GM12878 (cell line): ENCODE measurements around the gene CCDC24. TPM values are rescaled to one million over a fixed set of nuclear protein-coding genes. Genes with fewer than 3 reads are reported as not detected.

Experiments used
- ATAC-seq: fragments of 200-7000 bp; cut with Tn5 transposase; 3 replicates; pipeline ENCODE4 v1.9.1; 2020; ENCODE audit warnings: mild to moderate bottlenecking, moderate library complexity
- BruUV-seq: library from RNA; stranded (reverse); fragments of 400-500 nt; replicated peaks from 2 replicates; lab custom pipeline; 2021; lab: Mats Ljungman, UMichigan
- CTCF ChIA-PET: fragments of 300-600 bp; sonication (Branson Sonifier 250); formaldehyde crosslinking; extraction: SDS; loops from one replicate; lab custom pipeline; 2021; ENCODE audit warnings: inconsistent platforms; lab: Yijun Ruan, JAX
- POLR2A ChIA-PET: fragments of 350-600 bp; formaldehyde crosslinking; extraction: SDS; loops from one replicate; lab custom pipeline; 2021; ENCODE audit warnings: inconsistent platforms; lab: Charles Lee
- RAD21 ChIA-PET: fragments of 300-600 bp; sonication (Branson Sonifier 250); formaldehyde crosslinking; loops from one replicate; lab custom pipeline; 2023; ENCODE audit warnings: antibody characterized with exemption; ENCODE audit not compliant: unreplicated experiment; lab: Charles Lee
- SMC1A ChIA-PET: fragments of 300-600 bp; sonication (Branson Sonifier 250); formaldehyde crosslinking; loops from one replicate; lab custom pipeline; 2023; ENCODE audit not compliant: unreplicated experiment, uncharacterized antibody; lab: Charles Lee
- DNase-seq: peaks from one replicate; pipeline ENCODE4 v3.0.0-alpha.2; 2011; ENCODE audit warnings: low read depth, low spot score
- FAIRE-seq: peaks from 3 replicates; lab custom pipeline; 2011; peaks lifted over from hg19 to GRCh38; lab: Jason Lieb, UNC
- H2AFZ ChIP-seq: 2 replicates; pipeline ENCODE4 v1.6.0; 2011; ENCODE audit warnings: low read depth, low read length, control low read depth; ENCODE audit not compliant: control insufficient read depth
- H3K27ac ChIP-seq: 2 replicates; pipeline ENCODE4 v1.5.1; 2011; ENCODE audit warnings: control low read depth; ENCODE audit not compliant: control insufficient read depth, insufficient read depth
- H3K27me3 ChIP-seq, 2 experiments: replicated peaks in 1 of 2; 2 replicates each; pipeline versions ENCODE4 v1.6.0 to v1.6.1; 2011; ENCODE audit warnings: low read length in 1 of 2; ENCODE audit not compliant: control insufficient read depth in 2 of 2, insufficient read depth in 2 of 2
- H3K36me3 ChIP-seq, 2 experiments: 2 replicates each; pipeline ENCODE4 v1.5.1; 2011; ENCODE audit warnings: low read length in 1 of 2; ENCODE audit not compliant: control insufficient read depth in 2 of 2, insufficient read depth in 2 of 2
- H3K4me1 ChIP-seq: 2 replicates; pipeline ENCODE4 v1.6.1; 2011; ENCODE audit warnings: mild to moderate bottlenecking, low read length, moderate library complexity, mixed read lengths; ENCODE audit not compliant: control insufficient read depth, insufficient read depth
- H3K4me2 ChIP-seq: 2 replicates; pipeline ENCODE4 v1.6.0; 2011; ENCODE audit warnings: control low read depth; ENCODE audit not compliant: control insufficient read depth, insufficient read depth
- H3K4me3 ChIP-seq: fragments of 200-600 bp; sonication (generic); 2 replicates; pipeline ENCODE4 v1.5.1; 2016
- H3K79me2 ChIP-seq: 2 replicates; pipeline ENCODE4 v1.6.0; 2011; ENCODE audit warnings: low read length; ENCODE audit not compliant: control insufficient read depth, insufficient read depth
- H3K9ac ChIP-seq: 2 replicates; pipeline ENCODE4 v1.8.0; 2011; ENCODE audit warnings: low read length, control low read depth, mixed read lengths; ENCODE audit not compliant: control insufficient read depth, insufficient read depth
- H3K9me3 ChIP-seq: replicated peaks from 3 replicates; pipeline ENCODE4 v1.5.1; 2011; ENCODE audit warnings: mild to moderate bottlenecking, low read length; ENCODE audit not compliant: control insufficient read depth, insufficient read depth
- H4K20me1 ChIP-seq: 2 replicates; pipeline ENCODE4 v1.6.0; 2011; ENCODE audit not compliant: control insufficient read depth, insufficient read depth
- EP300 ChIP-seq, 2 experiments: fragments of 150-350 bp in 1 of 2; IDR thresholded peaks; 2 replicates each; pipeline ENCODE4 v1.6.1; 2011 to 2012; ENCODE audit warnings: low read depth in 2 of 2, low read length in 2 of 2, borderline replicate concordance in 1 of 2, improper control_type of control experiment in 1 of 2, inconsistent platforms in 1 of 2; ENCODE audit not compliant: control insufficient read depth in 1 of 2
- ESRRA ChIP-seq: IDR thresholded peaks from 2 replicates; pipeline ENCODE4 v1.6.1; 2012; ENCODE audit warnings: mild to moderate bottlenecking, low read length, improper control_type of control experiment
- HDAC2 ChIP-seq: fragments of 200-600 bp; sonication (generic); IDR thresholded peaks from 2 replicates; pipeline ENCODE4 v1.6.1; 2017
- MEF2B ChIP-seq: fragments of 450-650 bp; IDR thresholded peaks from 2 replicates; pipeline ENCODE4 v1.6.1; 2018; ENCODE audit warnings: mild to moderate bottlenecking, moderate library complexity; ENCODE audit not compliant: partially characterized antibody, poor library complexity, severe bottlenecking
- NR2F1 ChIP-seq: fragments of 450-650 bp; conservative IDR thresholded peaks from 2 replicates; pipeline ENCODE4 v1.6.1; 2017; ENCODE audit warnings: mild to moderate bottlenecking
- PAX8 ChIP-seq: fragments of 450-650 bp; IDR thresholded peaks from 2 replicates; pipeline ENCODE4 v1.6.1; 2017; ENCODE audit warnings: mild to moderate bottlenecking, moderate library complexity
- POLR2AphosphoS5 ChIP-seq: IDR thresholded peaks from 2 replicates; pipeline ENCODE4 v1.6.1; 2011; ENCODE audit warnings: mild to moderate bottlenecking, low read length, inconsistent platforms
- SIN3A ChIP-seq: IDR thresholded peaks from 2 replicates; pipeline ENCODE4 v1.6.1; 2012; ENCODE audit warnings: low read depth, low read length, improper control_type of control experiment
- WGBS: methylation state at CpG from one replicate; pipeline ENCODE4 v1.1.6; 2016; ENCODE audit warnings: low lambda C conversion rate; ENCODE audit not compliant: insufficient replicate concordance, insufficient coverage; ENCODE audit errors: missing lambda C conversion rate; 5-methylcytosine and 5-hydroxymethylcytosine counted together
- in situ Hi-C: fragments of 300-500 bp; cut with MboI; formaldehyde crosslinking; loops from 9 replicates; pipeline ENCODE4 v1.14.3; 2018; ENCODE audit warnings: mixed read lengths
- intact Hi-C: fragments of 100-400 bp; cut with micrococcal nuclease; formaldehyde crosslinking; loops from one replicate; pipeline ENCODE4 v1.14.2; 2022; ENCODE audit not compliant: unreplicated experiment
- polyA plus RNA-seq, 11 experiments: library from polyadenylated mRNA; depleted of rRNA in 4 of 11; unstranded in 6 of 11; stranded (reverse) in 5 of 11; fragments of >200 nt; fragmentation: Nextera tagmentation in 4 of 11; fragmentation: Illumina TruSeq in 1 of 11; extraction: Ambion mirVana in 4 of 11; extraction: Trizol in 1 of 11; gene quantifications; 1 replicate in 1 of 11; 2 replicates in 10 of 11; pipeline versions ENCODE4 v1.2.1 to v1.2.3, GENCODE V29; 2011 to 2016; ENCODE audit warnings: inconsistent platforms in 2 of 11, missing spikeins in 2 of 11, low read depth in 1 of 11
- total RNA-seq, 4 experiments: library from RNA; depleted of rRNA in 3 of 4; stranded (reverse); fragments of >200 nt in 3 of 4; fragmentation: Illumina TruSeq in 1 of 4; extraction: Trizol in 1 of 4; gene quantifications; 2 replicates each; pipeline versions ENCODE4 v1.2.1 to v1.2.3, GENCODE V29; 2013 to 2021
- TF ChIP-seq, protein P1 (sequence below), 3 experiments: IDR thresholded peaks in 2 of 3; conservative IDR thresholded peaks in 1 of 3; 2 replicates each; pipeline ENCODE4 v1.5.1; 2011; ENCODE audit warnings: low read depth in 3 of 3, low read length in 3 of 3, mild to moderate bottlenecking in 3 of 3, control low read depth in 2 of 3, moderate library complexity in 2 of 3, inconsistent platforms in 1 of 3, mixed read lengths in 1 of 3; ENCODE audit not compliant: control insufficient read depth in 2 of 3, insufficient read depth in 1 of 3; ENCODE audit errors: extremely low read depth in 1 of 3

CCDC24 gene
- total and polyA plus RNA-seq, 10 of the 15 experiments (the other 5 are each of a cell fraction or from before 2014, with no cell fraction given): 0.18 to 3.1 (median 1.6) TPM; not detected in 1

DNA sequence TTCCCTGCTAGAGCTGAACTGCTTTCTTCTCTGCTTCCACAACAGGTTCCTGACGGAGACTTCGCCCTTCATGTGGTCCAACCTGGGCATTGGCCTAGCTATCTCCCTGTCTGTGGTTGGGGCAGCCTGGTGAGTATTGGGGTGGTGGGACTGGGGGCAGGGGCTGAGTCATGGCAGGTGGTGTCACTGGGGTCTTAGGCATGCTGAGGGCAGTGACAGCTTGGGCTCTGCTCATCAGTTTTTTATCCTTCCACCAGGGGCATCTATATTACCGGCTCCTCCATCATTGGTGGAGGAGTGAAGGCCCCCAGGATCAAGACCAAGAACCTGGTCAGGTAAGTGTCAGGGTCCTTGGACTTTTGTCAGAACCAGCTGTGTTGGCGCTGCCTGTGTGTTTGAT, 15.4 kb upstream of the CCDC24 start:
- Histone ChIP-seq H3K9me3 (no peaks in the 10 kb centered on the region), H3K27me3 (no peaks in the 10 kb centered on the region), H3K27ac (peak overlapping the region; percentile 73), H2AFZ (no peak overlapping the region), H4K20me1 (no peaks in the 10 kb centered on the region), H3K79me2 (peaks cover 49% of the 10 kb centered on the region), H3K4me3 (peak overlapping the region; percentile 95), H3K4me2 (peak overlapping the region; percentile 84), H3K4me1 (peaks cover 33% of the 10 kb centered on the region), H3K36me3 (peaks cover 11 to 15% of the 10 kb centered on the region in 2 experiments), H3K9ac (peak overlapping the region; percentile 88)
- ChIA-PET RAD21 (interaction anchor here (1.5 to 3.0 kb wide), 2 partner anchors 14 to 212 kb away, joined by 4 to 10 read pairs; no protein-coding TSS in a partner anchor), POLR2A (interaction anchor here (0.9 to 3.8 kb wide), 4 partner anchors 15 to 46 kb away, joined by 3 to 18 read pairs (median 6); partner anchors contain the start of genes CCDC24 and IPO13), CTCF (interaction anchor here (0.6 to 1.0 kb wide), 4 partner anchors 13 to 62 kb away, joined by 3 to 4 read pairs (median 3); no protein-coding TSS in a partner anchor), SMC1A (interaction anchor here (0.9 to 1.5 kb wide), 4 partner anchors 15 to 41 kb away, joined by 3 to 4 read pairs (median 3); no protein-coding TSS in a partner anchor)
- DNase-seq (no peak), FAIRE-seq (no peak), ATAC-seq (no peak)
- no TSS peak for BruUV-seq
- TF ChIP-seq, protein P1, sequence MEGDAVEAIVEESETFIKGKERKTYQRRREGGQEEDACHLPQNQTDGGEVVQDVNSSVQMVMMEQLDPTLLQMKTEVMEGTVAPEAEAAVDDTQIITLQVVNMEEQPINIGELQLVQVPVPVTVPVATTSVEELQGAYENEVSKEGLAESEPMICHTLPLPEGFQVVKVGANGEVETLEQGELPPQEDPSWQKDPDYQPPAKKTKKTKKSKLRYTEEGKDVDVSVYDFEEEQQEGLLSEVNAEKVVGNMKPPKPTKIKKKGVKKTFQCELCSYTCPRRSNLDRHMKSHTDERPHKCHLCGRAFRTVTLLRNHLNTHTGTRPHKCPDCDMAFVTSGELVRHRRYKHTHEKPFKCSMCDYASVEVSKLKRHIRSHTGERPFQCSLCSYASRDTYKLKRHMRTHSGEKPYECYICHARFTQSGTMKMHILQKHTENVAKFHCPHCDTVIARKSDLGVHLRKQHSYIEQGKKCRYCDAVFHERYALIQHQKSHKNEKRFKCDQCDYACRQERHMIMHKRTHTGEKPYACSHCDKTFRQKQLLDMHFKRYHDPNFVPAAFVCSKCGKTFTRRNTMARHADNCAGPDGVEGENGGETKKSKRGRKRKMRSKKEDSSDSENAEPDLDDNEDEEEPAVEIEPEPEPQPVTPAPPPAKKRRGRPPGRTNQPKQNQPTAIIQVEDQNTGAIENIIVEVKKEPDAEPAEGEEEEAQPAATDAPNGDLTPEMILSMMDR (IDR thresholded peaks at IDR 0.05 in 2 of 3, conservative IDR thresholded peaks at IDR 0.05 in 1 of 3; ENCODE audit: control insufficient read depth in 2 of 3, extremely low read depth in 1 of 3, insufficient read depth in 1 of 3, low read depth in 3 of 3, low read length in 3 of 3): 0 out of 6 replicates have a peak, but pooled peaks of 1 of the 3 experiments have one; percentile 22
- TF ChIP-seq HDAC2: no peak
- WGBS: 77% methylated on average over 4 of the region's 4 CpGs
- intact Hi-C loops: no loop called here
- in situ Hi-C loops: no loop called here

DNA sequence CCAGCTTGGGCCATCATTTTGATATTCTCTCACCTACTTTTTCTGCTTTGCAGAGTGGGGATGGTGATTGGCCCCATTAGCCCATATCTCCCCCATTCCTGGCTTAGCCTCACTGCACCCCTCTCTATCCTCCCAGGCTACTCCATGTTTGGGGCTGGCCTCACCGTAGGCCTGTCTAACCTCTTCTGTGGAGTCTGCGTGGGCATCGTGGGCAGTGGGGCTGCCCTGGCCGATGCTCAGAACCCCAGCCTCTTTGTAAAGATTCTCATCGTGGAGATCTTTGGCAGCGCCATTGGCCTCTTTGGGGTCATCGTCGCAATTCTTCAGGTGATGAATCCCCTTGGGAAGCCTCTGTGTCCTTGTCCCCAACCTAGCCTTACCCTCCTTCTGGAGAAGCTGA, 14.5 kb upstream of the CCDC24 start:
- no peak overlapping the region for H3K27ac ChIP-seq
- no peak for ATAC-seq
- no peaks in the 10 kb centered on the region for H4K20me1 ChIP-seq
- SMC1A ChIA-PET: interaction anchor here (1.3 kb wide), 1 partner anchor 16 kb away, joined by 3 read pairs; no protein-coding TSS in a partner anchor
- H3K36me3 ChIP-seq: peaks cover 7 to 15% of the 10 kb centered on the region in 2 experiments
- no peak for DNase-seq
- H3K79me2 ChIP-seq: peaks cover 45% of the 10 kb centered on the region
- no TSS peak for BruUV-seq
- in situ Hi-C loops: no loop called here
- WGBS: 96% methylated on average over 8 of the region's 8 CpGs
- H3K4me1 ChIP-seq: peaks cover 30% of the 10 kb centered on the region
- TF ChIP-seq POLR2AphosphoS5: no peak
- TF ChIP-seq MEF2B: no peak
- TF ChIP-seq NR2F1: no peak
- no peak for TF ChIP-seq SIN3A
- no peak for TF ChIP-seq PAX8
- no peak for TF ChIP-seq EP300 (IDR thresholded peaks at IDR 0.05; ENCODE audit: borderline replicate concordance in 1 of 2, control insufficient read depth in 1 of 2, low read depth in 2 of 2, low read length in 2 of 2)
- TF ChIP-seq ESRRA: no peak
- no peaks in the 10 kb centered on the region for H3K27me3 ChIP-seq
- FAIRE-seq: no peak
- intact Hi-C loops: no loop called here
- H3K4me3 ChIP-seq: peak overlapping the region; percentile 95; the same call in 1 of the 2 replicates
- H3K9me3 ChIP-seq: no peaks in the 10 kb centered on the region
- POLR2A ChIA-PET: interaction anchor here (0.6 to 3.8 kb wide), 4 partner anchors 15 to 119 kb away, joined by 3 to 18 read pairs (median 4); partner anchors contain the start of gene IPO13
- RAD21 ChIA-PET: interaction anchor here (0.6 kb wide), 1 partner anchor 1326 kb away, joined by 3 read pairs; no protein-coding TSS in a partner anchor
- H3K4me2 ChIP-seq: peak overlapping the region; percentile 84
- H2AFZ ChIP-seq: no peak overlapping the region
- CTCF ChIA-PET: no interaction called here
- no peak overlapping the region for H3K9ac ChIP-seq
